ENCODE data around the gene ANKRD11.

ANKRD11 gene

DNA sequence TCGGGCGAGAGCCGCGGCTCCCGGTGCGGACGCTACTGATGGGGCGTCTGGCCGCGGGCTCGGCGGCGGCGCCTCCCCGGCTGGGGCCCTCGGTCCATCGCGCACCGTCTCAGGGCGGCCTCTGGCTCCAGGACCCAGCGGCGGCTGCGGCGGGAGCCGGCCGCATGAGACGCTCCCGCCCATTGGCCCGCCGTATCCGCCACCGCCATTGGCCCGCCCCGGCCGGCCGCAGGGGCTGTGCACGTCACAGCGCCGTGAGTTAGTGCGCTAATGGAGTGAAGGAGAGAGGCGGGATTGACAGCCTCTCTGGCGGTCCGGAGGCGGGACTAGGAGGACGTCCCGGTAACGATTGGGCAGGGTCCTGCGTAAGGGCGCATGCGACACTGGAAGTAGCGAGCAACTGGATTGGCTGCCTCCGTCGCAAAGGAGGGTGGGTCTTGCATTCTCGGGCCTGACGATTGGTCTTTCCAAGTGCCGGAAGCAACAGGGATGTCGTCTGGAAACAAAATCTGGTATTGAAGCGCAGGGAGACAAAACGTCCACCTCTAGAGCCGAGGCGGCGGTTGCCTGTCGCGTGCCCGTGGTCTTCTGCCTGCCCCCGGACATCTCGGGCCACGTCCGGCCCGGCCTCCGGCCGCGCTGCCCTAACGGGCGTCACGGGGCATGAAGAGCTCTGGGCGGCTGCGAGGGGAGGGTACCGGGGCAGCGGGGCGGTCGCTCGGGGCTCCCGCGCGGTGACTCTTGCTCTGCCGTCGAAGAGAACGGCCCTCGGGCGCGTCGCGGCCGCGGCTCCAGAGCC lies at the start of gene ANKRD11:
TSS of gene ANKRD11 (minus strand) at position 123 of the 799 bp plus-strand sequence. CDS start 173,542 bp downstream, outside the sequence.
- peak; percentile 99 for DNase-seq

- no peak for DNase-seq
Measured at GRCh38 chr16:89538286-89538685, 47.9 kb upstream of the ANKRD11 start.

DNA sequence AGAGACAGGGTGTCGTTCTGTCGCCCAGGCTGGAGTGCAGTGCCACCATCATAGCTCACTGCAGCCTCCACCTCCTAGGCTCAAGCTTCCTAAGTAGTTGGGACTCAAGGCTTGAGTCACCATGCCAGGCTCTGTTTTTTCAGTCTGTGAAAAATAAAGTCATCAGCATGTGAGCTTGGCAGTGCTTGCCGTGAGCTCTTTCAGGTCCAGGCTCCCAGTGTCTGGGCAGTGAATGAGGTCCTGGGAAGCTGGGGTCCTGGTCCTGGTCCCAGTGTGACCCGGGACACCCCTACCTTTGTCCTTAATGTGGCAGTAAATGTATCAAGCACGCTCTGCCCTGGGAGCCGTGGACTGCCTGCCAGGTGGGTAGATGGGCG lies 47.2 kb upstream of the ANKRD11 start:
- DNase-seq = no peak

DNA sequence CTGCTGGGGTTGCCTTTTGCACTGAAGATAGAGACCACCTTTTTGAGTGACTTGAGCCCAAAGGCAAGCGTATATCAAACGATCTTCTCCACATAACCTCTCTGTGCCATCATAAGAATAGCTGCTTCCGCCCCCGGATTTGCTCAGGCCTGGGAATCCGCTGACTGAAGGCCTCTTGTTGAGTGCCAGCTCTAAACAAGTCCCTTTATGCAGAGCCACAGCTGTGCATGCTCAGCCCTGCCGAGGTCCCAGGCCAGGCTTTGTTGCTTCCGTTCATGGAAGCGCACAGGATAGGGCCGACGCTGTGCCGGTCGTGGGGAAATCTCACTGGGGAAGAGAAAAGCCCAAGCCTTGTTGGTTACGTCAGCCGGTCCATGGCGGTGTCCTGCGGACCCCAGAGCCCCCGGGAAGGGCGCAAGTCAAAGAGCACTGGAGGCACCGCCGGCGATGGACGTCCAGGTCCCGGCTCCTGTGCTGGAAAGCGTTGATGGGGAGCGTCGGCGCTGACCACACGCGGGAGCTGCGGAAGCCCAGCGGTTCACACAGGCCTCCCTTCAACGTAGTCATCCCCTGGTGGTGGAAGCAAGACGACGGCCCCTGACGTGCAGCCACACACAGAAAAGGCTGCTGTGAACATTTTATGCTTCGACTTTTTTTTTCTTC lies 46.7 kb upstream of the ANKRD11 start:
- no peak for DNase-seq

GRCh38 chr16:89536371-89536770 lies 46.0 kb upstream of the ANKRD11 start:
- no peak for DNase-seq

DNA sequence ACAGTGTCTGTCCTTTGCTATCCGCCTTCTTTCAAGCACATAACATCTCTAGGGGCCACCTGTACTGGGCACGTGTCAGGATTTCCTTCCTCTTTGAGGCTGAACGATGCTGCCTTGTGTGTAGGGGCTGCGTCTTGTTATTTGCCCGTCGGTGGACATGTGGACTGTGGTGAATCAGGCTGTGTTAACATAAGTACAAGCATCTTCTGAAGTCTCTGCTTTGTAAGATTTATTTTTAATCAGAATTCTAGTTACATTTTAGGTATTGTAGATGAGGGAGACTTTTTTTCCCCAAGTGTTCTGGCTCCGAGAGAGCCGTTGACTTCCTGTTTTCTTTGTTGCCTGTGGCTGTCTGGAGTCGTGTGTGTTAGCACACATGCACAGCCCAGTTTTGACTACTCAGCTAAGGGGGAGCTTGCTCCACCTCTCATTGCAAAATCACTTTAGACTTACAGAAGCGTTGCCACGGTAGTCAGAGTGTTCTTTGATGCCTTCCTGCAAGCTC lies 43.9 kb upstream of the ANKRD11 start:
- DNase-seq = no peak

GRCh38 chr16:89531821-89532526 lies 41.6 kb upstream of the ANKRD11 start:
- no peak for DNase-seq

GRCh38 chr16:89530401-89531381 lies 40.3 kb upstream of the ANKRD11 start:
- no peak for DNase-seq

GRCh38 chr16:89529097-89529496 lies 38.7 kb upstream of the ANKRD11 start:
- DNase-seq = no peak

DNA sequence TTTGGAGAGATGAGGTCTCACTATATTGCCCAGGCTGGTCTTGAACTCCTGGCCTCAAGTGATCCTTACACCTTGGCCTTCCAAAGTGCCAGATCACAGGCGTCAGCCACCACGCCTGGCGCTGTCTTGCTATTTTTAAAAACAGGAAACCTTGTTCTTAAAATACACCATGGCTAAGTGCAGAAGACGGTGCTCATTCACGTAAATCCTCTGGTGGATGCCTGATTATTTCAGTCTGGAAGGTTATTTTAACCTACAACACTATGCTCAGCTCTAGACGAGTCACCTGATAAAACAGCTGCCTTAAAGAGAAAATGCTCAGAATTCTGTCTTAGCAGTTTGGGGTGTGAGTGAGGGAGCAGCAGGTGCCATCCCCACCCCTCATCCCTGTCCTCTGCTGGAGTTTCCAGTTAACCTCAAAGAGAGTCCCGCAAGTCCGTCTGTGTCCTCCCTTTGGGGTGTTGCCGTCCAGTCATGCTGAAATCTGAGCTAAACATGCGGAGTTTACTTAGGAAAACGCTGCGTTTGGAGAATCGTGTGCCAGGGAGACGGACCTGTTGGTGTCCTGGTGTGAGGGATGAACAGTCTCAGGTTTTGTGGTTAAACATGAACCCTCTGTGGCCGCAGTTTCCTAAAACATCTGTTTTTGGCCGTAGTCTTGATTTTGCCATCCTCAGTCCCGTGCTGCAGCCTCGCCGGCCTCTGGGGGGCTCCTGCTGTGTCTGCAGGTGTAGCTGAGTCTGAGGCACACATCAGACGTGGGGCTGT lies 35.0 kb upstream of the ANKRD11 start:
- no peak for DNase-seq

DNA sequence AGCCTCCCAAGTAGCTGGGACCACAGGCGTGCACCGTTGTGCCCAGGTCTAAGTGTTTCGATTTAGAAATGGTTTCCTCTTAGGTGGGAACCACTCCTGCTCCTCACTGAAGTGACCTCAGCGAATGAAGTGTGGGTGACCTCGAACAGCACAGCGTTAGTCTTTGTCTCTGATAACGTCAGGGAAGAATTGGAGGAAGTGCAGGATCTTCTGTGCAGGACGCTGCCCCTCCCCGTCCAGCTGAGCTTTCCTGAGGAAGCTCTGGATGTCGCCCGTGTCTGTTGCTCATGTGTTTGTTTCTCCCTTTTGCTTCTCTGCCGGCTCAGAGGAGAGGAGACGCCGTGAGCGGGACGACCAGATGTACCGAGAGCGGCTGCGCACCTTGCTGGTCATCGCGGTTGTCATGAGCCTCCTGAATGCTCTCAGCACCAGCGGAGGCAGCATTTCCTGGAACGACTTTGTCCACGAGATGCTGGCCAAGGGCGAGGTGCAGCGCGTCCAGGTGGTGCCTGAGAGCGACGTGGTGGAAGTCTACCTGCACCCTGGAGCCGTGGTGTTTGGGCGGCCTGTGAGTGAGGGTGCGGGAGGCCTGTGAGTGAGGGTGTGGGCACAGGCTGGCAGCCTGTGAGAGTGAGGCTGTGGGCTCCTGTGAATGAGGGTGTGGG lies 33.5 kb upstream of the ANKRD11 start:
- no peak for DNase-seq

DNA sequence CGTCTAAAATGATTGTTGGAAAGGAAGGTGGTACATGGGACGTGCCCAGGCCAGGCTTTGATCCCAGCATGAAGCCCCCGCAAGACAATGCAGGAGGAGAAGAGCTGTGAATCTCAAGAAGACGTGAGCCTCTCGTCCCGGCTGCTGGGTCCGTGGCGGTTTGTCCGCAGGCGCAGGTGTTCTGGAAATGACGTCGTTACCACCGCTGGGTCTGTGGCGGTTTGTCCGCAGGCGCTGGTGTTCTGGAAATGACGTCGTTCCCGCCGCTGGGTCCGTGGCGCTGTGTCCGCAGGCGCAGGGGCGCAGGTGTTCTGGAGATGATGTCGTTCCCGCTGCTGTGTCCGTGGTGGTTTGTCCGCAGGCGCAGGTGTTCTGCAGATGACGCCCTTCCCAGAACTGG lies 31.9 kb upstream of the ANKRD11 start:
- no peak for DNase-seq

DNA sequence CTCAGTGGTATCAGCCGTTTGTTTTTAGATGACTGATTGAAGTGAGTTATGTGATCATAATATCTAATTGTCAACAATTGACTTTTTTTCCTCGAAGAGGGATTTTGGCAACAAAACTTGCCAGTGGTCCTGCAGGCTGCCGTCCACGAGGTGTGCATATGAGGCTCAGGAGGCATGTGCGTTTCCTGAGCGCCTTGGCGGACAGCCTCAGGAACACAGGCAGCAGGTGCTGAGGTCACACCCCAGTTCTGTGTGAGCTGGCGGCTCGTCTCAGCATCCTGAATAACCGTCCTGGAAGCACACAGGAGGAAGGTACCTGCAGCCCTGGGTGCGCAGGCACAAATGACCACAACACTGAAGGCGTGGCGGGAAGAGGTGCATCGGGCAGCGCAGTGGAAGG lies 29.5 kb upstream of the ANKRD11 start:
- no peak for DNase-seq

GRCh38 chr16:89517128-89517527 lies 26.8 kb upstream of the ANKRD11 start:
- DNase-seq = no peak

DNA sequence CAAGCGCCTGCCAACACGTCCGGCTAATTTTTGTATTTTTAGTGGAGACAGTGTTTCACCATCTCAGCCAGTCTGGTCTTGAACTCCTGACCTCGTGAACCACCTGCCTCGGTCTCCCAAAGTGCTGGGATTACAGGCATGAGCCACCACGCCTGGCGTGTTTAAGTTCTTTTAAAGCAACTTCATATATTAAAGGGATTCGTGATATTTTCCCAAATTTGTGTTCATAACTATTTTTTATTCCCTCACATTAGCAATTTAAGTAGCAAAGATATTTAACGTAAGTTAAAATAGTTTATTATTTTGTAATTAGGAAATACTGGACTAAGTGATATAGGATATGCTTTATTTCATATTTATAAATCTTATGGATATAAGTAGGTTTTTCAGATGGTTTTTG lies 22.1 kb upstream of the ANKRD11 start:
- DNase-seq = no peak

DNA sequence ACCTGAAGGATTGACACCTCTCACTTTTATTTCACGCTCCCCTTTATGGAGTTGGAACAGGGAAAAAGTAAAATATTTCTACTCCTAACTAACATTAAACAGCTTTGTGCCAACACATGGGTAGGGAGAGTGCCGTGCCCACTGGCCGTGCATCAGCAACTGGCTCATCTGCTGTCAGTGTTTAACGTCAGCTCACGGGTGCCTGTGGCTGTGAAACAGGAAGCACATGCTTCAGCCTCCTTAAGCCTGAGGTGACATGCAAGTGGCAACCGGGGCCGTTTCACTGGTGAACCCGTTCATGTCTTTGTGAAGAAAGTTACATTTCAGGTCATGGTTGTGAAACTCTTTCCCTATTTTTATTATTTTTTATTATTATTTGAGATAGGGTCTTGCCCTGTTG lies 21.0 kb upstream of the ANKRD11 start:
- no peak for DNase-seq

DNA sequence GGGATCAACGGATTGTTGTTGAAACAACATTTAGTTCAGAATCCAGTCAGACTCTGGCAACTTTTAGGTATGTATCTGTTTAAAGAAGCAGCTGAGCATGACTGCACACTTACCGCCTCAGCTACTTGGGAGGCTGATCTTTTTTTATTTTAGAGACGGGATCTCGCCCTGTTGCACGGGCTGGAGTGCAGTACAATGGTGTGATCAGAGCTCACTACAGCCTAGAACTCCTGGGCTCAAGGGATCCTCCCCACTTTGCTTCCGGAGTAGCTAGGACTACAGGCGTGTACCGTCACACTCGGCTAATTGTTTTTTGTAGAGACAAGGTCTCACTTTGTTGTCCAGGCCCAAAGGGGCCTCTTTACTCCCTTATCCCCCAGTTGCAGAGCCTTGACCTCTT lies 20.2 kb upstream of the ANKRD11 start:
- no peak for DNase-seq

GRCh38 chr16:89507834-89508590 lies 17.7 kb upstream of the ANKRD11 start, which contains the start of gene SPG7:
TSS of gene SPG7 (plus strand) at chr16:89508403. CDS start at chr16:89508418, 15 bp downstream.
- DNase-seq = peak; percentile 86

DNA sequence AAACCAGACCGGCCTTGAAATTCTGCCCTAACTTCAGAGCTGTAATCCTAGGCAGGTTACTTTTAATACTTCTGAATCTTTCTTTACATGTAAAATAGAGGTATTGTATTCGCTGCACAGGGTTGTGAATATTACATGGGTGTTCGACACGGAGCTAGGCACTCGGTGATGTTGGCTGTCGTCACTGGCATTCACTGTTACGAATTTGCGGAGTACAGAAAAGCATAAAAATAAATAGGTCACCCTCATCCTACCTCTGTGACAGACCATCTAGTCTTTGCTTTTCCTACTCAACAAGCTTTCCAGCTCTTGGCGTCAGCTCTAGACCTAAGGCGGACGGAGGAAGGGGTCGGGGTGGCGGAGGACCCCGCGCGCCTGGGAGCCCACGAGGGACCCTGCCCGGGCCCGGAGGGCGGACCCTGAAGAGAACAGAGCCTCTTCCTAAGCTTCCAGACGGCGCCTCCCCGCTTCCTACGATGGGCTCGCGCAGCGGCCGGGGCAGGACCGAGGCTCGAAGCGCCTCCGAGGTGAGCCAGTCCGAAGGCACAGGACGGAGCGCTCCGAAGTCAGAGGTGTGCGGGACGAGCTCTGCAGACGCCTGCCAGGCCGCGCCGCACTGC lies 17.0 kb upstream of the ANKRD11 start:
- DNase-seq = peak; percentile 58

DNA sequence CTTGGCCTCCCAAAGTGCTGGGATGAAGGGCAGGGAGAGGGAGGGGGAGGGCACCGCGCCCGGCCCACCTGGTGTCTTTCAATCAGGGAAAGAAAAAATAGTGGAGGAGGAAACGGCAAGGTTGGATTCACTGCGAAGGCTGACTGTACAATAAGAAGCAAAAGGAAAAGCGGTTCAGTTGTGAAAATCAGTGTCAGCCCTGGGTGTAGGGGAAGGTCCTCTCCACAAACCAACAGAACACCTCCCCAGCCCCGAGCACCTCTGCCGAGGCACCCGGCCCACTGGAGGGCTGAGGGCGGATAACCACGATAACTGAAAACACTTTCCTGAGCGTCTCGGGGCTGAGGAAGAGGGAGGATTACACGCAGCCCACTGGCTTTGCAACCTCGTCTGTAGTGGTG lies 16.4 kb upstream of the ANKRD11 start:
- DNase-seq = peak; percentile 8
